Endothelial cell (in vitro differentiated cells): Measurements from ENCODE around the gene POLD3. TPM values are rescaled to one million over a fixed set of nuclear protein-coding genes. Genes with fewer than 3 reads are reported as not detected.

Source experiments
- DNase-seq: peaks from one replicate; pipeline ENCODE4 v3.0.0; 2021; ENCODE audit warnings: low spot score
- H3K27ac Mint-ChIP-seq: one replicate; pipeline ENCODE4 v1.8.0; 2021; ENCODE audit warnings: mixed read lengths, inconsistent platforms; ENCODE audit not compliant: unreplicated experiment
- H3K27me3 Mint-ChIP-seq: one replicate; pipeline ENCODE4 v1.8.0; 2021; ENCODE audit warnings: mild to moderate bottlenecking, moderate library complexity, mixed read lengths, inconsistent platforms; ENCODE audit not compliant: unreplicated experiment
- H3K36me3 Mint-ChIP-seq: one replicate; pipeline ENCODE4 v1.8.0; 2021; ENCODE audit warnings: mild to moderate bottlenecking, low read depth, mixed read lengths, inconsistent platforms; ENCODE audit not compliant: unreplicated experiment
- H3K4me1 Mint-ChIP-seq: one replicate; pipeline ENCODE4 v1.8.0; 2021; ENCODE audit warnings: mild to moderate bottlenecking, mixed read lengths, inconsistent platforms; ENCODE audit not compliant: unreplicated experiment
- H3K4me3 Mint-ChIP-seq: one replicate; pipeline ENCODE4 v1.8.0; 2021; ENCODE audit warnings: mild to moderate bottlenecking, mixed read lengths, inconsistent platforms; ENCODE audit not compliant: unreplicated experiment
- H3K9me3 Mint-ChIP-seq: one replicate; pipeline ENCODE4 v1.8.0; 2021; ENCODE audit warnings: mixed read lengths, inconsistent platforms; ENCODE audit not compliant: unreplicated experiment
- CTCF ChIP-seq: fragments of 200-600 bp; sonication (generic); IDR thresholded peaks from one replicate; pipeline ENCODE4 v1.5.0; 2021; ENCODE audit warnings: antibody characterized with exemption; ENCODE audit not compliant: unreplicated experiment
- total RNA-seq: library from RNA; stranded (reverse); fragmentation: NEBNext Ultra II Directional; extraction: Animal tissue kit (Norgen Biotek cat#: 25700); gene quantifications from one replicate; pipeline ENCODE4 v1.2.1, GENCODE V29; 2021; ENCODE audit not compliant: unreplicated experiment

POLD3 gene
- total RNA-seq, 1 donor from 2014 or later, result 16.0 TPM

- Mint-ChIP-seq H3K27me3 (peaks cover 4% of the 10 kb centered on the region), H3K36me3 (no peaks in the 10 kb centered on the region), H3K4me1 (peaks cover 13% of the 10 kb centered on the region), H3K9me3 (no peaks in the 10 kb centered on the region), H3K27ac (no peak overlapping the region), H3K4me3 (no peak overlapping the region)
- TF ChIP-seq CTCF, result no peak
- no peak for DNase-seq
These were observed 97.3 kb downstream of the POLD3 start for GRCh38 chr11:74689666-74690065.

GRCh38 chr11:74691755-74692154, 99.4 kb downstream of the POLD3 start:
- H3K27ac Mint-ChIP-seq, result no peak overlapping the region
- no peak overlapping the region for H3K4me3 Mint-ChIP-seq
- peaks cover 5% of the 10 kb centered on the region for H3K27me3 Mint-ChIP-seq
- no peaks in the 10 kb centered on the region for H3K9me3 Mint-ChIP-seq
- no peaks in the 10 kb centered on the region for H3K36me3 Mint-ChIP-seq
- no peak for DNase-seq
- no peak for TF ChIP-seq CTCF
- peaks cover 14% of the 10 kb centered on the region for H3K4me1 Mint-ChIP-seq

Other genes starting within 250 kb of the POLD3 start
- 51.3 TPM for gene PGM2L1, start 194.1 kb upstream of the POLD3 start, total RNA-seq
- gene KCNE3, start 125.0 kb upstream of the POLD3 start, total RNA-seq, result 29.4 TPM
- gene LIPT2, start 98.9 kb upstream of the POLD3 start, total RNA-seq, result 6.5 TPM
- gene CHRDL2, start 138.8 kb downstream of the POLD3 start, total RNA-seq, result 0.21 TPM
- gene RNF169, start 156.3 kb downstream of the POLD3 start, total RNA-seq, result 16.8 TPM